ENCODE results near the gene ADGRG4.
A peak's percentile ranks its signal among the peaks of the same experiment; 100 is the strongest.
"Not testable (repeated sequence)": the region's sequence is repeated elsewhere in the genome, so short reads cannot be mapped to it uniquely, and the experiment has no call there.

The ADGRG4 gene

DNA sequence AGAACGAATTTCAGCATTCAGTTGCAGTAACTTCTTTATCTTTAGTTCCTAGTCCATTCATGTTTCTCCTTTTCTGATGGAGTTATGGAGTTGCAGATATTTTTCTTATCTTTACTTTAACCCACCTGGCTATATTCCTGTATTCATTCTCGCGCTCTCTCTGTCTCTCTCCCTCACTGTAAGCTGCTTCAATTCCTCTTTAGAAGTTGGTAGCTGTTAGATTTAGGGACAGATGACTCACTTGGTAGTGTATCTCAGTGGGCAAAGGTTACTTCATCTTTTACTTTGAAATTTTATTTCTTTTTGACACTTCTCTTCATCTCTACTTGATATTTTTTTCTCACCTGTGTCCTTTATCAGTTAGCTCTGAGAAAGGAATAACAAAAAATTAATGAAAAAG lies 137.4 kb downstream of the ADGRG4 start:
- TF ChIP-seq, protein P1, sequence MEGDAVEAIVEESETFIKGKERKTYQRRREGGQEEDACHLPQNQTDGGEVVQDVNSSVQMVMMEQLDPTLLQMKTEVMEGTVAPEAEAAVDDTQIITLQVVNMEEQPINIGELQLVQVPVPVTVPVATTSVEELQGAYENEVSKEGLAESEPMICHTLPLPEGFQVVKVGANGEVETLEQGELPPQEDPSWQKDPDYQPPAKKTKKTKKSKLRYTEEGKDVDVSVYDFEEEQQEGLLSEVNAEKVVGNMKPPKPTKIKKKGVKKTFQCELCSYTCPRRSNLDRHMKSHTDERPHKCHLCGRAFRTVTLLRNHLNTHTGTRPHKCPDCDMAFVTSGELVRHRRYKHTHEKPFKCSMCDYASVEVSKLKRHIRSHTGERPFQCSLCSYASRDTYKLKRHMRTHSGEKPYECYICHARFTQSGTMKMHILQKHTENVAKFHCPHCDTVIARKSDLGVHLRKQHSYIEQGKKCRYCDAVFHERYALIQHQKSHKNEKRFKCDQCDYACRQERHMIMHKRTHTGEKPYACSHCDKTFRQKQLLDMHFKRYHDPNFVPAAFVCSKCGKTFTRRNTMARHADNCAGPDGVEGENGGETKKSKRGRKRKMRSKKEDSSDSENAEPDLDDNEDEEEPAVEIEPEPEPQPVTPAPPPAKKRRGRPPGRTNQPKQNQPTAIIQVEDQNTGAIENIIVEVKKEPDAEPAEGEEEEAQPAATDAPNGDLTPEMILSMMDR (conservative IDR thresholded peaks at IDR 0.05; ENCODE audit: low read depth, low read length) = no peak
- no peak overlapping the region for H3K4me3 ChIP-seq (ENCODE audit: low read depth, low read length)
- DNase-seq (ENCODE audit: low read depth) = no peak

DNA sequence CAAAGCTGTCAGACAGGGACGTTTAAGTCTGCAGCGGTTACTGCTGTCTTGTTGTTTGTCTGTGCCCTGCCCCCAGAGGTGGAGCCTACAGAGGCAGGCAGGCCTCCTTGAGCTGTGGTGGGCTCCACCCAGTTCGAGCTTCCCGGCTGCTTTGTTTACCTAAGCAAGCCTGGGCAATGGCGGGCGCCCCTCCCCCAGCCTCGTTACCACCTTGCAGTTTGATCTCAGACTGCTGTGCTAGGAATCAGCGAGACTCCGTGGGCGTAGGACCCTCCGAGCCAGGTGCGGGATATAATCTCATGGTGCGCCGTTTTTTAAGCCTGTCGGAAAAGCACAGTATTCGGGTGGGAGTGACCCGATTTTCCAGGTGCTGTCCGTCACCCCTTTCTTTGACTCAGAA lies 144.9 kb downstream of the ADGRG4 start:
- H3K4me3 ChIP-seq (ENCODE audit: low read depth, low read length); DNase-seq (ENCODE audit: low read depth): not testable (repeated sequence)

DNA sequence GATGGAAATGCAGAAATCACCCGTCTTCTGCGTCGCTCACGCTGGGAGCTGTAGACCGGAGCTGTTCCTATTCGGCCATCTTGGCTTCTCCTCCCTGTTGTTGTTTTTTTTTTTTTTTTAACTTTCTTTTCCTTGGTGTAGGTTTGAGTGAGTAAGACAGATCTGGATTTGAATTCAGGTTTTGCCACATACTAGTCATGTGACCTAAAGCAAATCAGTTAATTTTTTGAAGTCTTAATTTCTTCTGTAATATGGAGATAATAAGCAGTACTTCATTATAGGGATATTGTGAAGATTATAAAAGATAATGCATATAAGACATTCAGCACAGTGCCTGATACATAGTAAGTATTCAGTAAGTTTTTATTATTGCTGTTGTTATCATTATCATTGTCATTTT lies 145.4 kb downstream of the ADGRG4 start:
- no peak for DNase-seq (ENCODE audit: low read depth)
- TF ChIP-seq, protein P1 (conservative IDR thresholded peaks at IDR 0.05; ENCODE audit: low read depth, low read length) = no peak
- no peak overlapping the region for H3K4me3 ChIP-seq (ENCODE audit: low read depth, low read length)

DNA sequence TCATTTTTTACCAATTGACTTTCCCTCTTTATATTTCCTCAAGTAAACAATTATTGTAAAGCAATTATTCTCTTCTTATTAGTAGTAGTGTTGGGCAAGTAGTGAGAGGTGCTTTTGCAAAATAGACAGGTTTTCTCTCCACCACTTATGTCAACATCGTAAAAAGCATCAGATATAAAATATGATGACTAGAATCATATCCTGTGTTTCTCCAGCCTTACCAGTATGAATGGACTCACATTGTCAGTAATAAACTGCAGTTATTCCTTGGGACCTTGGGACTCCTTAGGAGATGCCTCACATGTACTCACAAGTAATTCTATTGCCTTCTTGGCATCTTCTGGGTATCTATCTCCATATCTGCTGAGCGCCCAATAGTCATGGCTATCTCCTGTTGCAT lies 146.5 kb downstream of the ADGRG4 start:
- no peak overlapping the region for H3K4me3 ChIP-seq (ENCODE audit: low read depth, low read length)
- no peak for DNase-seq (ENCODE audit: low read depth)
- TF ChIP-seq, protein P1 (conservative IDR thresholded peaks at IDR 0.05; ENCODE audit: low read depth, low read length) = no peak

DNA sequence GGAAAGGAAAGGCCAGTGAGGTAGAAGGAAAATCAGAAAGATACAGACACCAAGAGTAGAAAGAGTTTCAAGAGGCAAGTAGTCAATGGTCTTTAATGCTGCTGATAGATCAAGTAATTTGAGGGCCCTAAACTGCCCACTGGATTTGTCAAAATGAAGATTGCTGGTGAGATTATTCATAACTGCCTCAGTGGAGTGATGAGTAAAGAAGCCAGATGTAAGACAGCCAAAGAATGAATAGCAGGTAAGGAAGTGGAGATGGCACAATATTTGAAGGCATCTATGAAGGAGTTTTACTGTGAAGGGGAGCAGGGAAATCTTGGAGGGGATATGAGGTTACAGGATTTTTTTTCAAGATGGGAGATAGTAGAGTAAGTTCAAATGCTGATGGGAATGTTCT lies 147.2 kb downstream of the ADGRG4 start:
- H3K4me3 ChIP-seq (ENCODE audit: low read depth, low read length) = no peak overlapping the region
- no peak for DNase-seq (ENCODE audit: low read depth)
- TF ChIP-seq, protein P1 (conservative IDR thresholded peaks at IDR 0.05; ENCODE audit: low read depth, low read length) = no peak

DNA sequence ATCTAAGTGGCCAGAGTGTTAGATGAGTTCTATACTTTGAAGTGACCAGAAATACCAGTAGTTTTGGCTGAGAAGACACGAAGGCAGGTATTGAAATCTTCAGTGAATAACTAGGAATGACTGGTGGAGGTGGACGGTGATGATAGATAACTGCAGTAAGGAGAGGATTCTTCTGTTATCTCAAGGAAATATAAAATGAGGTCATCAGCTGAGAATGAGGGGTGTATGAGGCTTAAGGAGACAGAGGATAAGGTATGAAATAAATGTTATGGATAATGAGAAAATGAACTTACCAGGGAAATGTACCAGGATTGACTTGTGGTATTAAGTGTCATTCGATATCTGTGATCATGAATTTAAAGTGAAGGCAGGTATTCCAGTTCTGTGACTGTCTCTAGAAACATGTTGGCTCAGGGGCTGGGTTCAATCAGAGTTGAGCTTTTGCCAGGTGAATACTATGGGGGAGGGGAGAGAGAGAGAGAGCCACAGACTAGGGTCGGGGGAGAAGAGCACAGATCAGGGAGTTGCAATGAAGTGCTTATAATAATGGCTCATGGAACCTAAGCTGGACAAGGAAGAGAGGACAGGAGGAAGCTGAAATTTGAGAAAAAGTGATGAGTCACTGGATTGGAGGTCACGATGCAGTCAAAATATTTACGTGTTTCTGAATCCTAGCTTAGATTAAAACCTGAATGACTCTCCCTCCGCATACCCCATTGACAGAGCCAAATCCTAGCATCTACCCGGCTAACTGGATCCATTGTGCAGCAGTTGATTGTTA lies 149.5 kb downstream of the ADGRG4 start:
- DNase-seq (ENCODE audit: low read depth) = peak; percentile 19
- H3K4me3 ChIP-seq (ENCODE audit: low read depth, low read length) = no peak overlapping the region
- TF ChIP-seq, protein P1 (conservative IDR thresholded peaks at IDR 0.05; ENCODE audit: low read depth, low read length) = no peak

DNA sequence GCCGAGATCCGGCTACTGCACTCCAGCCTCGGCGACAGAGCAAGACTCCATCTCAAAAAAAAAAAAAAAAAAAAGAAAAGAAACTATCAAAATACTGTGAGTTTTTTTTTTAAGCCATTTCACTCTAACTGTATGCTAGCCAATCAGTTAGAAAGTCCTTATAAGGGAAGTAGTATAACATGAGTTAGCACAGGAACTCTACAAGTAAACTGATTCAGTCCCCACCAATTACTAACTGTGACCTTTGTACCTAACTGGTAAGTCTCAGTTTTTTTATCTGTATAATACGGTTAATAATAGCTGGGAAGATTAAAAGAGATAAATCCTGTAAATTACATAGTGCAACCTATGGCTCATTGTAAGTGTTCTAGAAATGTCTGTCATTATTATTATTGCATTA lies 151.9 kb downstream of the ADGRG4 start:
- DNase-seq (ENCODE audit: low read depth) = no peak
- no peak overlapping the region for H3K4me3 ChIP-seq (ENCODE audit: low read depth, low read length)
- TF ChIP-seq, protein P1 (conservative IDR thresholded peaks at IDR 0.05; ENCODE audit: low read depth, low read length) = no peak

All from choroid plexus epithelial cell (primary cell).